ENCODE measurements around the gene MMD. TPM values are rescaled to one million over a fixed set of nuclear protein-coding genes. Genes with fewer than 3 reads are reported as not detected.
A peak's percentile ranks its signal among the peaks of the same experiment; 100 is the strongest.

Gene MMD
- total and polyA plus RNA-seq, 2 donors (not counting 1 experiment from before 2014, with no cell fraction given): 19.2 to 29.4 TPM

GRCh38 chr17:55437159-55437605 lies 15.5 kb upstream of the MMD start:
- H3K79me2 ChIP-seq (ENCODE audit: control insufficient read depth, insufficient read depth, low read length): no peaks in the 10 kb centered on the region
- Mint-ChIP-seq H3K27ac (peak overlapping the region; percentile 76), H3K4me3 (peak overlapping the region; percentile 52), H3K9me3 (ENCODE audit: insufficient read depth) (no peaks in the 10 kb centered on the region), H3K27me3 (no peaks in the 10 kb centered on the region), H3K4me1 (peaks cover 40% of the 10 kb centered on the region)
- H3K9ac ChIP-seq (ENCODE audit: low read length): peak overlapping the region; percentile 34
- 0% methylated on average over 4 of the region's 5 CpGs for WGBS (ENCODE audit: insufficient coverage)
- ChIA-PET CTCF (interaction anchor here (0.6 to 2.5 kb wide), 10 partner anchors 12 to 80 kb away, joined by 3 to 16 read pairs (median 3); partner anchors contain the start of genes MMD and SMIM36), POLR2A (interaction anchor here (1.8 kb wide), 1 partner anchor 16 kb away, joined by 11 read pairs; the partner anchor contains the start of gene MMD)
- peaks cover 0 to 13% (median 4%) of the 10 kb centered on the region in 4 experiments for H3K27me3 ChIP-seq (replicated peaks in 1 of 4; ENCODE audit: control extremely low read depth in 1 of 4, control insufficient read depth in 3 of 4, insufficient read depth in 4 of 4, low read length in 3 of 4)
- no peaks in the 10 kb centered on the region for H3K9me3 ChIP-seq (ENCODE audit: control extremely low read depth in 1 of 3, control insufficient read depth in 2 of 3, insufficient read depth in 1 of 3, low read length in 2 of 3)
- H2AFZ ChIP-seq (ENCODE audit: insufficient read depth, low read depth, low read length, poor library complexity, severe bottlenecking): no peak overlapping the region
- ATAC-seq (ENCODE audit: low read depth): peak; percentile 95
- H3K4me2 ChIP-seq (replicated peaks; ENCODE audit: low read depth, low read length, poor library complexity, severe bottlenecking): peak overlapping the region; percentile 70
- no peaks in the 10 kb centered on the region for H4K20me1 ChIP-seq (ENCODE audit: control insufficient read depth, insufficient read depth, low read length, poor library complexity, severe bottlenecking)
- DNase-seq: peak; percentile 90
- no peaks in the 10 kb centered on the region for H3K36me3 ChIP-seq (replicated peaks in 1 of 2; ENCODE audit: control extremely low read depth in 1 of 2, control insufficient read depth in 1 of 2, extremely low read depth in 1 of 2, insufficient read depth in 2 of 2, low read length in 1 of 2)
- H3K4me1 ChIP-seq (ENCODE audit: control insufficient read depth in 2 of 2, insufficient read depth in 2 of 2, low read length in 2 of 2): peaks cover 20 to 22% of the 10 kb centered on the region in 2 donors
- H3K4me3 ChIP-seq (ENCODE audit: control extremely low read depth in 1 of 5, extremely low read depth in 1 of 5, insufficient read depth in 1 of 5, low read depth in 2 of 5, low read length in 4 of 5): peak overlapping the region in 4 of 5 experiments; percentile 12 to 36 (median 26)
- TF ChIP-seq CTCF (IDR thresholded peaks at IDR 0.05): peak; percentile 33
- no peak for TF ChIP-seq EZH2 (IDR thresholded peaks at IDR 0.05; ENCODE audit: borderline replicate concordance, insufficient read depth, low read depth, low read length, poor library complexity, severe bottlenecking)
- intact Hi-C loops (cut with micrococcal nuclease): loop anchor here (1.0 kb wide), 1 partner anchor 17 kb away; no protein-coding TSS in a partner anchor
- peak overlapping the region; percentile 60 to 64 for H3K27ac ChIP-seq (ENCODE audit: low read length in 2 of 2)

Measured in B cell (primary cell).